ENCODE measurements around the gene SDR9C7.

DNA sequence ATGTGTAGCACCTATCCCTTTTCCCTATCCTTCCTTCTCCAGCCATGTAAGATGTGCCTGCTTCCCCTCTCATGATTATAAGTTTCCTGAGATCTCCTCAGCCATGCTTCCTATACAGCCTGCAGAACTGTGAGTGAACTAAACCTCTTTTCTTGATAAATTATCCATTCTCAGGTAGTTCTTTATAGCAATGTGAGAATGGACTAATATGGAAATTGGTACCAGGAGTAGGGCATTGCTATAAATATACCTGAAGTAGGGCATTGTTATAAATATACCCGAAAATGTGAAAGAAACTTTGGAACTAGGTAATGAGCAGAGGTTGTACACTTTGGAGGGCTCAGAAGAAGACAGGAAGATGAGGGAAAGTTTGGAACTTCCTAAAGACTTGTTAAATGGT is 48.9 kb downstream of the SDR9C7 start:
- TF ChIP-seq CTCF (conservative IDR thresholded peaks at IDR 0.05), result no peak
- TF ChIP-seq EZH2 (IDR thresholded peaks at IDR 0.05; ENCODE audit: low read depth), result no peak
